Fibroblast of lung (primary cell): ENCODE data around the gene DIP2C. TPM values are rescaled to one million over a fixed set of nuclear protein-coding genes. Genes with fewer than 3 reads are reported as not detected.

Experiments
- DNase-seq, 2 donors: peaks; one replicate each; pipeline versions ENCODE4 v3.0.0 to v3.0.0-alpha.2; 2010; ENCODE audit warnings: low read depth in 2 of 2
- H2AFZ ChIP-seq: 2 replicates; pipeline ENCODE4 v1.5.1; 2012; ENCODE audit warnings: low read length, control low read depth, inconsistent platforms
- H3K27ac ChIP-seq: 2 replicates; pipeline ENCODE4 v1.5.1; 2011; ENCODE audit warnings: low read length, control low read depth; ENCODE audit not compliant: insufficient read depth
- H3K27me3 ChIP-seq: 2 replicates; pipeline ENCODE4 v1.5.1; 2011; ENCODE audit warnings: mild to moderate bottlenecking, low read length; ENCODE audit not compliant: control insufficient read depth, insufficient read depth
- H3K36me3 ChIP-seq: 2 replicates; pipeline ENCODE4 v1.5.1; 2011; ENCODE audit warnings: low read length; ENCODE audit not compliant: control insufficient read depth, insufficient read depth
- H3K4me1 ChIP-seq: 2 replicates; pipeline ENCODE4 v1.5.1; 2011; ENCODE audit warnings: low read length; ENCODE audit not compliant: control insufficient read depth, insufficient read depth; ENCODE audit errors: extremely low read depth
- H3K4me2 ChIP-seq: 2 replicates; pipeline ENCODE4 v1.5.1; 2011; ENCODE audit warnings: low read length, control low read depth; ENCODE audit not compliant: insufficient read depth; ENCODE audit errors: extremely low read depth
- H3K4me3 ChIP-seq, 4 experiments: fragments of 200-600 bp in 1 of 4; sonication (generic) in 1 of 4; replicated peaks in 1 of 4; 2 replicates each; pipeline ENCODE4 v1.5.1; 2011 to 2016; ENCODE audit warnings: low read length in 4 of 4, low read depth in 3 of 4, mild to moderate bottlenecking in 3 of 4, control low read depth in 2 of 4, inconsistent platforms in 1 of 4, mixed read lengths in 1 of 4; ENCODE audit not compliant: insufficient read depth in 1 of 4; ENCODE audit errors: control extremely low read depth in 1 of 4
- H3K79me2 ChIP-seq: 2 replicates; pipeline ENCODE4 v1.5.1; 2012; ENCODE audit warnings: mild to moderate bottlenecking, low read length, inconsistent platforms; ENCODE audit not compliant: control insufficient read depth, insufficient read depth
- H3K9ac ChIP-seq: 2 replicates; pipeline ENCODE4 v1.5.1; 2011; ENCODE audit warnings: mild to moderate bottlenecking, low read length, control low read depth; ENCODE audit not compliant: insufficient read depth
- H3K9me3 ChIP-seq: 2 replicates; pipeline ENCODE4 v1.5.1; 2012; ENCODE audit warnings: low read depth, low read length; ENCODE audit not compliant: control insufficient read depth, insufficient read depth
- H4K20me1 ChIP-seq: 2 replicates; pipeline ENCODE4 v1.5.1; 2011; ENCODE audit warnings: low read length; ENCODE audit not compliant: control insufficient read depth, insufficient read depth; ENCODE audit errors: extremely low read depth
- EZH2 ChIP-seq: IDR thresholded peaks from 2 replicates; pipeline ENCODE4 v1.5.1; 2012; ENCODE audit warnings: low read length, control low read depth, mild to moderate bottlenecking; ENCODE audit errors: missing control alignments
- polyA plus RNA-seq, 2 donors: library from polyadenylated mRNA; depleted of rRNA in 1 of 2; stranded (reverse) in 1 of 2; unstranded in 1 of 2; fragments of >200 nt; gene quantifications; 2 replicates each; pipeline ENCODE4 v1.2.1, GENCODE V29; 2011 to 2012; ENCODE audit warnings: missing spikeins in 1 of 2
- total RNA-seq: library from RNA; depleted of rRNA; stranded (reverse); fragments of >200 nt; gene quantifications from 2 replicates; pipeline ENCODE4 v1.2.1, GENCODE V29; 2014
- TF ChIP-seq, protein P1 (sequence below), 2 donors: IDR thresholded peaks in 1 of 2; conservative IDR thresholded peaks in 1 of 2; 1 replicate in 1 of 2; 2 replicates in 1 of 2; pipeline ENCODE4 v1.5.1; 2011 to 2012; ENCODE audit warnings: low read length in 2 of 2, control low read depth in 1 of 2, inconsistent platforms in 1 of 2, low read depth in 1 of 2, mild to moderate bottlenecking in 1 of 2

DIP2C gene
- total and polyA plus RNA-seq, 2 donors (not counting 1 experiment from before 2014, with no cell fraction given): 10.7 to 18.3 TPM

DNA sequence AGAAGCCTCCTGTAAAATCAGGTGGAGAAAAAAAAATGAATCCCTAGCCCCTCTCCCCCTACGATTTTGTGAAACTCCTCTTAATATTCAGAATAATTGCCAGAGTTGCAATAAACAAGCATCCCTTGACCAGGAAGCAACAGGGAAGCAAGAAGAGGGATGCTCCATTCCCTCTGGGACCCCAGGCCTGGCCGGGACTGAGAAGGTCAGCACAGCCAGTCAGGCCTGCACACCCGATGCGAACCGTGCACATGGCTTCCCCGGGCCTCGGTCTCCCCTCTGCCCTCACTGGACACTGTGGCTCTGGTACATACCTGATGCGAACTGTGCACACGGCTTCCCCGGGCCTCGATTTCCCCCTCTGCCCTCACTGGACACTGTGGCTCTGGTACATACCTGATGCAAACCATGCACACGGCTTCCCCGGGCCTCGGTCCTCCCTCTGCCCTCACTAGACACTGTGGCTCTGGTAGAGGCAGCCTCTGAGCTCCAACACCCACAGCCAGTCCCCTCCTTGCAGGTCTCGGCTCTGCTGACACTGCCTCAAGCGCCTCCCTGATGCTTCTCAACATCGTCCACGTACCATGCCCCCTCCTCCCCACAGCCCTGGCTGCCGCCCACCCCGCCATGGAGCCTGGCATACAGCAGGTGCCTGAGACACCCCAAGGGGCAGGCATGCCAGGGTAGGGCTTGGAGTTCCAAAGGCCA, 138.6 kb downstream of the DIP2C start:
- Histone ChIP-seq H3K4me2 (no peak overlapping the region), H3K4me3 (no peak overlapping the region), H3K27me3 (no peaks in the 10 kb centered on the region), H3K9ac (no peak overlapping the region), H2AFZ (no peak overlapping the region), H3K79me2 (peaks cover 1% of the 10 kb centered on the region), H4K20me1 (no peaks in the 10 kb centered on the region), H3K36me3 (no peaks in the 10 kb centered on the region), H3K9me3 (no peaks in the 10 kb centered on the region), H3K4me1 (no peaks in the 10 kb centered on the region), H3K27ac (no peak overlapping the region)
- DNase-seq: no peak
- TF ChIP-seq, protein P1, sequence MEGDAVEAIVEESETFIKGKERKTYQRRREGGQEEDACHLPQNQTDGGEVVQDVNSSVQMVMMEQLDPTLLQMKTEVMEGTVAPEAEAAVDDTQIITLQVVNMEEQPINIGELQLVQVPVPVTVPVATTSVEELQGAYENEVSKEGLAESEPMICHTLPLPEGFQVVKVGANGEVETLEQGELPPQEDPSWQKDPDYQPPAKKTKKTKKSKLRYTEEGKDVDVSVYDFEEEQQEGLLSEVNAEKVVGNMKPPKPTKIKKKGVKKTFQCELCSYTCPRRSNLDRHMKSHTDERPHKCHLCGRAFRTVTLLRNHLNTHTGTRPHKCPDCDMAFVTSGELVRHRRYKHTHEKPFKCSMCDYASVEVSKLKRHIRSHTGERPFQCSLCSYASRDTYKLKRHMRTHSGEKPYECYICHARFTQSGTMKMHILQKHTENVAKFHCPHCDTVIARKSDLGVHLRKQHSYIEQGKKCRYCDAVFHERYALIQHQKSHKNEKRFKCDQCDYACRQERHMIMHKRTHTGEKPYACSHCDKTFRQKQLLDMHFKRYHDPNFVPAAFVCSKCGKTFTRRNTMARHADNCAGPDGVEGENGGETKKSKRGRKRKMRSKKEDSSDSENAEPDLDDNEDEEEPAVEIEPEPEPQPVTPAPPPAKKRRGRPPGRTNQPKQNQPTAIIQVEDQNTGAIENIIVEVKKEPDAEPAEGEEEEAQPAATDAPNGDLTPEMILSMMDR (conservative IDR thresholded peaks at IDR 0.05 in 1 of 2, IDR thresholded peaks at IDR 0.05 in 1 of 2; ENCODE audit: low read depth in 1 of 2, low read length in 2 of 2): no peak
- no peak for TF ChIP-seq EZH2

GRCh38 chr10:549391-549790, 140.1 kb downstream of the DIP2C start:
- no peaks in the 10 kb centered on the region for H4K20me1 ChIP-seq
- H2AFZ ChIP-seq: no peak overlapping the region
- H3K79me2 ChIP-seq: peaks cover 1% of the 10 kb centered on the region

GRCh38 chr10:548238-548901, 141.1 kb downstream of the DIP2C start:
- H3K79me2 ChIP-seq: peaks cover 1% of the 10 kb centered on the region
- H3K4me3 ChIP-seq: no peak overlapping the region
- no peak for TF ChIP-seq EZH2
- TF ChIP-seq, protein P1 (conservative IDR thresholded peaks at IDR 0.05 in 1 of 2, IDR thresholded peaks at IDR 0.05 in 1 of 2; ENCODE audit: low read depth in 1 of 2, low read length in 2 of 2): no peak
- H3K27ac ChIP-seq: no peak overlapping the region
- no peak overlapping the region for H3K4me2 ChIP-seq
- no peaks in the 10 kb centered on the region for H4K20me1 ChIP-seq
- H3K36me3 ChIP-seq: no peaks in the 10 kb centered on the region
- DNase-seq: no peak
- H2AFZ ChIP-seq: no peak overlapping the region
- H3K27me3 ChIP-seq: no peaks in the 10 kb centered on the region
- no peaks in the 10 kb centered on the region for H3K9me3 ChIP-seq
- H3K4me1 ChIP-seq: no peaks in the 10 kb centered on the region
- no peak overlapping the region for H3K9ac ChIP-seq

More at GRCh38 chr10:549391-549790, 140.1 kb downstream of the DIP2C start:
- Histone ChIP-seq H3K4me3 (no peak overlapping the region), H3K4me2 (no peak overlapping the region), H3K27me3 (no peaks in the 10 kb centered on the region), H3K27ac (no peak overlapping the region), H3K9ac (no peak overlapping the region), H3K36me3 (no peaks in the 10 kb centered on the region), H3K9me3 (no peaks in the 10 kb centered on the region), H3K4me1 (no peaks in the 10 kb centered on the region)
- TF ChIP-seq EZH2: no peak
- TF ChIP-seq, protein P1 (conservative IDR thresholded peaks at IDR 0.05 in 1 of 2, IDR thresholded peaks at IDR 0.05 in 1 of 2; ENCODE audit: low read depth in 1 of 2, low read length in 2 of 2): no peak
- DNase-seq: no peak
